T-cell (primary cell): ENCODE results near the gene SCN4A. TPM values are rescaled to one million over a fixed set of nuclear protein-coding genes. Genes with fewer than 3 reads are reported as not detected.
A peak's percentile ranks its signal among the peaks of the same experiment; 100 is the strongest.

ENCODE experiments used
- ATAC-seq, 4 experiments: fragments of 200-7000 bp in 3 of 4; fragments of 150-1000 bp in 1 of 4; cut with Tn5 transposase; replicated peaks in 1 of 4; 1 replicate in 3 of 4; 2 replicates in 1 of 4; pipeline ENCODE4 v1.10.0; 2021; ENCODE audit warnings: moderate library complexity in 3 of 4, mild to moderate bottlenecking in 2 of 4, moderate number of reproducible peaks in 1 of 4
- CTCF ChIA-PET, 2 donors: fragments of 300-600 bp; sonication (Branson Sonifier 250); formaldehyde crosslinking; loops; one replicate each; lab custom pipeline; 2022; ENCODE audit warnings: antibody characterized with exemption in 2 of 2; lab: Charles Lee
- POLR2A ChIA-PET, 2 donors: fragments of 300-600 bp; sonication (Branson Sonifier 250); formaldehyde crosslinking; loops; one replicate each; lab custom pipeline; 2022; ENCODE audit warnings: antibody characterized with exemption in 2 of 2; lab: Charles Lee
- DNase-seq, 35 experiments: peaks; one replicate each; pipeline versions ENCODE4 v3.0.0 to v3.0.0-alpha.2; 2013 to 2023
- H3K27ac ChIP-seq: one replicate; pipeline ENCODE4 v1.5.1; 2013; ENCODE audit warnings: low read length
- H3K27me3 ChIP-seq, 2 experiments: replicated peaks in 1 of 2; 1 replicate in 1 of 2; 2 replicates in 1 of 2; pipeline versions ENCODE4 v1.6.1 to v1.7.0; 2013; ENCODE audit warnings: low read length in 1 of 2, mixed read lengths in 1 of 2; ENCODE audit not compliant: control insufficient read depth in 2 of 2, insufficient read depth in 2 of 2; ENCODE audit errors: extremely low read depth in 1 of 2
- H3K36me3 ChIP-seq, 2 donors: 1 replicate in 1 of 2; 2 replicates in 1 of 2; pipeline versions ENCODE4 v1.6.1 to v1.7.0; 2013; ENCODE audit warnings: low read length in 1 of 2; ENCODE audit not compliant: control insufficient read depth in 2 of 2, insufficient read depth in 1 of 2; ENCODE audit errors: extremely low read depth in 1 of 2
- H3K4me1 ChIP-seq, 2 experiments: 1 replicate in 1 of 2; 2 replicates in 1 of 2; pipeline versions ENCODE4 v1.6.1 to v1.7.0; 2013; ENCODE audit warnings: low read length in 2 of 2, mixed read lengths in 1 of 2; ENCODE audit not compliant: insufficient read depth in 2 of 2, control insufficient read depth in 1 of 2; ENCODE audit errors: extremely low read depth in 1 of 2
- H3K4me3 ChIP-seq, 2 donors: 1 replicate in 1 of 2; 2 replicates in 1 of 2; pipeline versions ENCODE4 v1.5.1 to v1.7.0; 2013; ENCODE audit warnings: mild to moderate bottlenecking in 2 of 2, low read length in 1 of 2, moderate library complexity in 1 of 2; ENCODE audit not compliant: control insufficient read depth in 1 of 2; ENCODE audit errors: extremely low read depth in 1 of 2
- H3K9me3 ChIP-seq: 2 replicates; pipeline ENCODE4 v1.7.0; 2013
- H3K27ac Mint-ChIP-seq, 2 donors: one replicate each; pipeline ENCODE4 v1.8.0; 2020 to 2021; ENCODE audit warnings: mild to moderate bottlenecking in 2 of 2, mixed read lengths in 2 of 2
- H3K27me3 Mint-ChIP-seq, 2 donors: one replicate each; pipeline ENCODE4 v1.8.0; 2021 to 2022; ENCODE audit warnings: mixed read lengths in 2 of 2
- H3K36me3 Mint-ChIP-seq: one replicate; pipeline ENCODE4 v1.8.0; 2021; ENCODE audit warnings: mixed read lengths
- H3K4me1 Mint-ChIP-seq, 3 donors: one replicate each; pipeline ENCODE4 v1.8.0; 2020 to 2022; ENCODE audit warnings: mixed read lengths in 3 of 3, mild to moderate bottlenecking in 1 of 3
- H3K4me3 Mint-ChIP-seq, 3 donors: one replicate each; pipeline ENCODE4 v1.8.0; 2020 to 2022; ENCODE audit warnings: mild to moderate bottlenecking in 3 of 3, mixed read lengths in 3 of 3, moderate library complexity in 3 of 3
- H3K9me3 Mint-ChIP-seq, 3 donors: one replicate each; pipeline ENCODE4 v1.8.0; 2020 to 2022; ENCODE audit warnings: mixed read lengths in 3 of 3
- WGBS: methylation state at CpG from one replicate; pipeline ENCODE4 v1.1.5; 2013; ENCODE audit warnings: missing lambda C conversion rate; ENCODE audit not compliant: insufficient coverage; 5-methylcytosine and 5-hydroxymethylcytosine counted together
- total RNA-seq, 35 experiments: library from RNA in 6 of 35; stranded (reverse) in 6 of 35; fragments of 120-200 nt in 1 of 35; gene quantifications; one replicate each; pipeline versions ENCODE4 v1.2.1 to v1.2.4 and lab custom pipeline; 2013 to 2026

The SCN4A gene
- total RNA-seq, 5 donors from 2014 or later (not counting 1 experiment from before 2014, with no cell fraction given) = 0.13 to 0.18 (median 0.13) TPM; not detected in 2

- Mint-ChIP-seq H3K9me3 (no peaks in the 10 kb centered on the region), H3K4me1 (peaks cover 8 to 21% (median 13%) of the 10 kb centered on the region in 3 donors), H3K27me3 (no peaks in the 10 kb centered on the region), H3K36me3 (no peaks in the 10 kb centered on the region), H3K4me3 (no peak overlapping the region), H3K27ac (no peak overlapping the region)
- ChIA-PET CTCF (no interaction called here), POLR2A (interaction anchor here in 1 of 2 donors (0.6 kb wide), 1 partner anchor 222 kb away, joined by 3 read pairs; no protein-coding TSS in a partner anchor)
- Histone ChIP-seq H3K36me3 (no peaks in the 10 kb centered on the region), H3K4me3 (no peak overlapping the region), H3K4me1 (peaks cover 2 to 3% of the 10 kb centered on the region in 2 experiments), H3K9me3 (no peaks in the 10 kb centered on the region), H3K27ac (no peak overlapping the region), H3K27me3 (peaks cover 0 to 7% of the 10 kb centered on the region in 2 experiments)
- DNase-seq (no peak), ATAC-seq (no peak)
- 100% methylated on average over 4 of the region's 4 CpGs for WGBS
Measured at GRCh38 chr17:63937920-63938319, 34.8 kb downstream of the SCN4A start.

- peaks cover 0 to 7% of the 10 kb centered on the region in 2 experiments for H3K27me3 ChIP-seq
- DNase-seq (no peak), ATAC-seq (no peak)
- H3K36me3 Mint-ChIP-seq = no peaks in the 10 kb centered on the region
- H3K4me3 Mint-ChIP-seq = no peak overlapping the region
- H3K27ac Mint-ChIP-seq = no peak overlapping the region
- peaks cover 4 to 8% of the 10 kb centered on the region in 2 experiments for H3K4me1 ChIP-seq
- no peak overlapping the region for H3K4me3 ChIP-seq
- H3K27me3 Mint-ChIP-seq = no peaks in the 10 kb centered on the region
- no peaks in the 10 kb centered on the region for H3K9me3 ChIP-seq
- ChIA-PET CTCF (interaction anchor here (0.5 to 0.7 kb wide), 5 partner anchors 12 to 365 kb away, joined by 3 to 10 read pairs (median 4); no protein-coding TSS in a partner anchor), POLR2A (interaction anchor here in 1 of 2 donors (0.6 kb wide), 1 partner anchor 140 kb away, joined by 3 read pairs; no protein-coding TSS in a partner anchor)
- no peaks in the 10 kb centered on the region for H3K9me3 Mint-ChIP-seq
- H3K4me1 Mint-ChIP-seq = peaks cover 14 to 26% (median 19%) of the 10 kb centered on the region in 3 donors
- H3K36me3 ChIP-seq = no peaks in the 10 kb centered on the region
- no peak overlapping the region for H3K27ac ChIP-seq
- WGBS = 100% methylated on average over 1 of the region's 6 CpGs
Measured at GRCh38 chr17:63937319-63937718, 35.4 kb downstream of the SCN4A start.

- Histone ChIP-seq H3K27ac (no peak overlapping the region), H3K36me3 (peaks cover 4% of the 10 kb centered on the region in 2 donors), H3K9me3 (no peaks in the 10 kb centered on the region), H3K27me3 (peaks cover 0 to 5% of the 10 kb centered on the region in 2 experiments), H3K4me3 (no peak overlapping the region), H3K4me1 (peaks cover 10 to 29% of the 10 kb centered on the region in 2 experiments)
- ChIA-PET POLR2A (no interaction called here), CTCF (interaction anchor here in 1 of 2 donors (0.6 kb wide), 1 partner anchor 382 kb away, joined by 3 read pairs; no protein-coding TSS in a partner anchor)
- ATAC-seq (no peak), DNase-seq (no peak)
- H3K27me3 Mint-ChIP-seq = no peaks in the 10 kb centered on the region
- WGBS = 88% methylated on average over 14 of the region's 21 CpGs
- no peaks in the 10 kb centered on the region for H3K9me3 Mint-ChIP-seq
- H3K27ac Mint-ChIP-seq = peak overlapping the region in 1 of 2 donors; percentile 97
- peaks cover 4% of the 10 kb centered on the region for H3K36me3 Mint-ChIP-seq
- no peak overlapping the region for H3K4me3 Mint-ChIP-seq
- H3K4me1 Mint-ChIP-seq = peaks cover 34 to 44% (median 34%) of the 10 kb centered on the region in 3 donors
Measured at GRCh38 chr17:63934183-63935112, 38.3 kb downstream of the SCN4A start.

GRCh38 chr17:63933598-63933997 lies 39.1 kb downstream of the SCN4A start:
- Mint-ChIP-seq H3K9me3 (no peaks in the 10 kb centered on the region), H3K36me3 (peaks cover 6% of the 10 kb centered on the region), H3K4me1 (peaks cover 25 to 39% (median 28%) of the 10 kb centered on the region in 3 donors), H3K27me3 (no peaks in the 10 kb centered on the region), H3K4me3 (peak overlapping the region in 1 of 3 donors; percentile 82), H3K27ac (peak overlapping the region; percentile 95 to 97)
- Histone ChIP-seq H3K4me1 (peaks cover 7 to 29% of the 10 kb centered on the region in 2 experiments), H3K4me3 (no peak overlapping the region), H3K9me3 (no peaks in the 10 kb centered on the region), H3K27me3 (peaks cover 0 to 5% of the 10 kb centered on the region in 2 experiments), H3K36me3 (peaks cover 4 to 10% of the 10 kb centered on the region in 2 donors), H3K27ac (no peak overlapping the region)
- ChIA-PET POLR2A (no interaction called here), CTCF (interaction anchor here in 1 of 2 donors (0.6 to 3.0 kb wide), 3 partner anchors 13 to 381 kb away, joined by 3 to 8 read pairs (median 5); no protein-coding TSS in a partner anchor)
- DNase-seq (no peak), ATAC-seq (no peak)
- 83% methylated on average over 5 of the region's 8 CpGs for WGBS

- H3K4me3 ChIP-seq = peak overlapping the region; percentile 67 to 76
Measured at GRCh38 chr17:63932721-63933120, 40.0 kb downstream of the SCN4A start.

More at GRCh38 chr17:63932721-63933120, 40.0 kb downstream of the SCN4A start:
- ATAC-seq (no peak), DNase-seq (no peak)
- 93% methylated on average over 4 of the region's 4 CpGs for WGBS
- Mint-ChIP-seq H3K9me3 (no peaks in the 10 kb centered on the region), H3K27ac (peak overlapping the region; percentile 95 to 97), H3K27me3 (no peaks in the 10 kb centered on the region), H3K4me1 (peaks cover 22 to 35% (median 28%) of the 10 kb centered on the region in 3 donors), H3K36me3 (peaks cover 6% of the 10 kb centered on the region), H3K4me3 (peak overlapping the region; percentile 82 to 90 (median 83))
- H3K9me3 ChIP-seq = no peaks in the 10 kb centered on the region
- H3K27ac ChIP-seq = peak overlapping the region; percentile 70
- CTCF ChIA-PET = interaction anchor here in 1 of 2 donors (0.6 to 3.0 kb wide), 3 partner anchors 13 to 182 kb away, joined by 3 to 8 read pairs (median 5); no protein-coding TSS in a partner anchor
- peaks cover 4 to 12% of the 10 kb centered on the region in 2 donors for H3K36me3 ChIP-seq
- no peaks in the 10 kb centered on the region for H3K27me3 ChIP-seq
- H3K4me1 ChIP-seq = peaks cover 7 to 29% of the 10 kb centered on the region in 2 experiments
- POLR2A ChIA-PET = interaction anchor here in 1 of 2 donors (0.8 kb wide), 1 partner anchor 88 kb away, joined by 4 read pairs; the partner anchor contains the start of gene ICAM2
